K562 (cell line): Measurements from ENCODE around the gene RGN. TPM values are rescaled to one million over a fixed set of nuclear protein-coding genes. Genes with fewer than 3 reads are reported as not detected.
"Not testable (repeated sequence)": the region's sequence is repeated elsewhere in the genome, so short reads cannot be mapped to it uniquely, and the experiment has no call there.

Source experiments
- ATAC-seq: fragments of 200-7000 bp; cut with Tn5 transposase; 3 replicates; pipeline ENCODE4 v1.9.1; 2020; ENCODE audit warnings: moderate library complexity
- BruUV-seq: library from RNA; stranded (reverse); fragments of 400-500 nt; replicated peaks from 2 replicates; lab custom pipeline; 2021; lab: Mats Ljungman, UMichigan
- CTCF ChIA-PET: fragments of 300-600 bp; formaldehyde crosslinking; extraction: SDS; loops from one replicate; lab custom pipeline; 2021; ENCODE audit warnings: low intra/inter-chr PET ratio; lab: Yijun Ruan, JAX
- POLR2A ChIA-PET: fragments of 300-600, 350-650 bp; sonication (Branson Sonifier 250); formaldehyde crosslinking; extraction: SDS; loops from one replicate; lab custom pipeline; 2021; ENCODE audit warnings: antibody characterized with exemption, inconsistent platforms; lab: Yijun Ruan, JAX
- DNase-seq, 4 experiments: peaks; one replicate each; pipeline versions ENCODE4 v3.0.0 to v3.0.0-alpha.2; 2011 to 2018; ENCODE audit warnings: low spot score in 3 of 4, mixed read lengths in 3 of 4; ENCODE audit errors: extremely low read depth in 1 of 4
- FAIRE-seq: peaks from 2 replicates; lab custom pipeline; 2011; peaks lifted over from hg19 to GRCh38; lab: Jason Lieb, UNC
- H2AFZ ChIP-seq: 2 replicates; pipeline ENCODE4 v1.6.0; 2011; ENCODE audit warnings: low read depth, low read length, control low read depth, inconsistent platforms
- H3K27ac ChIP-seq: fragments of 200-600 bp; 3 replicates; pipeline ENCODE4 v1.8.0; 2011; ENCODE audit warnings: low read depth, mild to moderate bottlenecking, control low read depth, inconsistent platforms, low read length, moderate library complexity, mixed read lengths; ENCODE audit errors: extremely low read depth
- H3K27me3 ChIP-seq, 2 experiments: fragments of 300-600 bp in 1 of 2; 2 replicates in 1 of 2; 3 replicates in 1 of 2; pipeline versions ENCODE4 v1.6.0 to v1.8.0; 2011; ENCODE audit warnings: inconsistent platforms in 2 of 2, low read length in 2 of 2, mild to moderate bottlenecking in 1 of 2, mixed read lengths in 1 of 2, moderate library complexity in 1 of 2; ENCODE audit not compliant: control insufficient read depth in 2 of 2, insufficient read depth in 2 of 2
- H3K36me3 ChIP-seq: fragments of 300-600 bp; 3 replicates; pipeline ENCODE4 v1.8.0; 2011; ENCODE audit warnings: mild to moderate bottlenecking, low read length, inconsistent platforms; ENCODE audit not compliant: control insufficient read depth, insufficient read depth
- H3K4me1 ChIP-seq, 2 experiments: fragments of 200-600 bp in 1 of 2; replicated peaks in 1 of 2; 2 replicates in 1 of 2; 3 replicates in 1 of 2; pipeline versions ENCODE4 v1.5.1 to v1.8.0; 2011; ENCODE audit warnings: inconsistent platforms in 2 of 2, low read length in 2 of 2, mild to moderate bottlenecking in 1 of 2, mixed read lengths in 1 of 2, moderate library complexity in 1 of 2; ENCODE audit not compliant: control insufficient read depth in 2 of 2, insufficient read depth in 2 of 2
- H3K4me2 ChIP-seq: 2 replicates; pipeline ENCODE4 v1.6.1; 2011; ENCODE audit warnings: low read length, control low read depth, inconsistent platforms, mixed read lengths; ENCODE audit not compliant: insufficient read depth
- H3K4me3 ChIP-seq: fragments of 200-600 bp; sonication (generic), shearing (Covaris generic); 2 replicates; pipeline ENCODE4 v1.5.1; 2016; ENCODE audit warnings: control low read depth, inconsistent platforms
- H3K79me2 ChIP-seq: fragments of 200-600 bp; 3 replicates; pipeline ENCODE4 v1.8.0; 2011; ENCODE audit warnings: low read length, inconsistent platforms; ENCODE audit not compliant: control insufficient read depth, insufficient read depth
- H3K9ac ChIP-seq, 2 experiments: 2 replicates each; pipeline versions ENCODE4 v1.6.0 to v1.6.1; 2011; ENCODE audit warnings: low read depth in 2 of 2, low read length in 2 of 2, control low read depth in 1 of 2, inconsistent platforms in 1 of 2, mild to moderate bottlenecking in 1 of 2, mixed read lengths in 1 of 2; ENCODE audit not compliant: insufficient read depth in 1 of 2
- H3K9me1 ChIP-seq: one replicate; pipeline ENCODE4 v1.6.0; 2011; ENCODE audit warnings: inconsistent platforms, mild to moderate bottlenecking, low read length, moderate library complexity; ENCODE audit not compliant: control insufficient read depth, insufficient read depth
- H3K9me3 ChIP-seq: replicated peaks from 2 replicates; pipeline ENCODE4 v1.5.1; 2011; ENCODE audit warnings: low read depth, low read length, inconsistent platforms; ENCODE audit not compliant: control insufficient read depth, insufficient read depth
- H4K20me1 ChIP-seq: replicated peaks from 2 replicates; pipeline ENCODE4 v1.6.1; 2011; ENCODE audit warnings: low read length, inconsistent platforms, mixed read lengths; ENCODE audit not compliant: control insufficient read depth, insufficient read depth
- WGBS: fragments of 100-300 bp; shearing (Covaris generic); methylation state at CpG from one replicate; pipeline ENCODE4 v1.1.6; 2016; ENCODE audit warnings: low coverage, mixed read lengths; ENCODE audit not compliant: insufficient coverage; ENCODE audit errors: missing lambda C conversion rate; 5-methylcytosine and 5-hydroxymethylcytosine counted together
- in situ Hi-C: fragments of 300-500 bp; cut with MboI; formaldehyde crosslinking; loops from 4 replicates; pipeline ENCODE4 v1.15.0; 2018; ENCODE audit warnings: inconsistent platforms, mixed read lengths
- intact Hi-C: fragments of 100-400 bp; cut with micrococcal nuclease; formaldehyde crosslinking; loops from 2 replicates; pipeline ENCODE4 v1.14.2; 2022
- polyA plus RNA-seq, 8 experiments: library from polyadenylated mRNA; depleted of rRNA in 4 of 8; stranded (reverse) in 5 of 8; unstranded in 3 of 8; fragments of >200 nt; fragmentation: Nextera tagmentation in 2 of 8; fragmentation: Illumina TruSeq in 1 of 8; extraction: Ambion mirVana in 2 of 8; extraction: Trizol in 1 of 8; gene quantifications; 2 replicates each; pipeline versions ENCODE4 v1.2.1 to v1.2.3, GENCODE V29; 2011 to 2014; ENCODE audit warnings: inconsistent platforms in 1 of 8, missing spikeins in 1 of 8
- total RNA-seq, 7 experiments: library from RNA; depleted of rRNA in 6 of 7; stranded (reverse); fragments of >200 nt in 6 of 7; fragmentation: Illumina TruSeq in 2 of 7; extraction: Trizol in 2 of 7; gene quantifications; 2 replicates each; pipeline versions ENCODE4 v1.2.1 to v1.2.3, GENCODE V29; 2011 to 2021; ENCODE audit warnings: low replicate concordance in 1 of 7
- TF ChIP-seq, protein P1 (sequence below): fragments of 450-650 bp; formaldehyde crosslinking; IDR thresholded peaks from 2 replicates; pipeline ENCODE4 v1.4.0; 2022; ENCODE audit warnings: mild to moderate bottlenecking, moderate library complexity

RGN gene
- total and polyA plus RNA-seq, 9 of the 15 experiments (the other 6 are each of a cell fraction or from before 2014, with no cell fraction given) = not detected

DNA sequence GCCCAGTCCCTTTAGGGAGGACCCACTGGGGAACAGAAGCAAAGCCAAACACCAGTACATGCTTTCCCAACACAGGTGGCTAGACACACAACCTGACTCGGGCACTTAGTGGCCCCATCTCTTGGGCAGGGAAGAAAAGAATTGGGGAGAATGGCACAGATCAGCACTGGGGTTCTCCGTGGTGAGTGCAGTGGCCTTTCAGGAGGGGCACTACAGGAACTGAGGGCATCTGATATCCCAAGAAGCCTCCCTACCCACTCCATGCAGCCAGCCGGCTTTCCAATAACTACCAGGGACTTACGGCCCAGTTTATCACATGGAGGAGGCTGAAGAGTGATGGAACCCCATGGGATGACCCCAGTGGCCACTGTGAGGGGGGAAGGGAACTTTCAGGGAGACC is 23.0 kb downstream of the RGN start:
- WGBS = 0% methylated on average over 4 of the region's 4 CpGs
- H4K20me1 ChIP-seq = no peaks in the 10 kb centered on the region
- no peaks in the 10 kb centered on the region; a peak in 1 of 5 replicates for H3K27me3 ChIP-seq
- H3K9me1 ChIP-seq = no peaks in the 10 kb centered on the region
- H3K27ac ChIP-seq = no peak overlapping the region
- H3K79me2 ChIP-seq = no peaks in the 10 kb centered on the region
- DNase-seq = no peak
- in situ Hi-C loops = no loop called here
- no peak for ATAC-seq
- no peak overlapping the region for H3K4me2 ChIP-seq
- intact Hi-C loops = no loop called here
- no peaks in the 10 kb centered on the region; a peak in 1 of 5 replicates for H3K4me1 ChIP-seq
- no peaks in the 10 kb centered on the region for H3K36me3 ChIP-seq
- CTCF ChIA-PET = no interaction called here
- BruUV-seq = no TSS peak
- H3K4me3 ChIP-seq = no peak overlapping the region
- H3K9me3 ChIP-seq = no peaks in the 10 kb centered on the region
- no peak overlapping the region for H2AFZ ChIP-seq
- TF ChIP-seq, protein P1, sequence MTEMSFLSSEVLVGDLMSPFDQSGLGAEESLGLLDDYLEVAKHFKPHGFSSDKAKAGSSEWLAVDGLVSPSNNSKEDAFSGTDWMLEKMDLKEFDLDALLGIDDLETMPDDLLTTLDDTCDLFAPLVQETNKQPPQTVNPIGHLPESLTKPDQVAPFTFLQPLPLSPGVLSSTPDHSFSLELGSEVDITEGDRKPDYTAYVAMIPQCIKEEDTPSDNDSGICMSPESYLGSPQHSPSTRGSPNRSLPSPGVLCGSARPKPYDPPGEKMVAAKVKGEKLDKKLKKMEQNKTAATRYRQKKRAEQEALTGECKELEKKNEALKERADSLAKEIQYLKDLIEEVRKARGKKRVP (CRISPR knock-in tag) = no peak
- TF ChIP-seq, all 486 proteins: peak for 0
- POLR2A ChIA-PET = interaction anchor here (0.7 kb wide), 1 partner anchor 295 kb away, joined by 3 read pairs; no protein-coding TSS in a partner anchor
- no peak overlapping the region for H3K9ac ChIP-seq
- FAIRE-seq = no peak

DNA sequence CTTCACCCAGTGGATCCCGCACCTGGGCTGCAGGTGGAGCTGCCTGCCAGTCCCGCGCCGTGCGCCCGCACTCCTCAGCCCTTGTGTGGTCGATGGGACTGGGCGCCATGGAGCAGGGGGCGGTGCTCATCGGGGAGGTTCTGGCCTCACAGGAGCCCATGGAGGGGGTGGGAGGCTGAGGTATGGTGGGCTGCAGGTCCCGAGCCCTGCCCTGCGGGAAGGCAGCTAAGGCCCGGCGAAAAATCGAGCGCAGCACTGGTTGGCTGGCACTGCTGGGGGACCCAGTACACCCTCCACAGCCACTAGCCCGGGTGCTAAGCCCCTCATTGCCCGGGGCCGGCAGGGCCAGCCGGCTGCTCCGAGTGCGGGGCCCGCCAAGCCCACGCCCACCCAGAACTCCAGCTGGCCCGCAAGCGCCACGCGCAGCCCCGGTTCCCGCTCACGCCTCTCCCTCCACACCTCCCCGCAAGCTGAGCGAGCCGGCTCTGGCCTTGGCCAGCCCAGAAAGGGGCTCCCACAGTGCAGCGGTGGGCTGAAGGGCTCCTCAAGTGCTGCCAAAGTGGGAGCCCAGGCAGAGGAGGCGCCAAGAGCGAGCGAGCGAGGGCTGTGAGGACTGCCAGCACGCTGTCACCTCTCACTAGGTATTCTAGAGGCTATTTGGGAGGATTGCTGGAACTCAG is 32.8 kb downstream of the RGN start:
- H3K9me1 ChIP-seq, FAIRE-seq, H2AFZ ChIP-seq, H3K4me1 ChIP-seq, H3K4me2 ChIP-seq, H3K4me3 ChIP-seq, CTCF ChIA-PET, H3K79me2 ChIP-seq, POLR2A ChIA-PET, in situ Hi-C loops, H3K27ac ChIP-seq, H3K9ac ChIP-seq, H3K9me3 ChIP-seq, intact Hi-C loops, H3K27me3 ChIP-seq, H3K36me3 ChIP-seq, BruUV-seq, DNase-seq, H4K20me1 ChIP-seq, ATAC-seq: not testable (repeated sequence)
- WGBS = 40% methylated on average over 6 of the region's 40 CpGs
